GM06990 (cell line): Measurements from ENCODE around the gene HLTF.

Experiments used
- DNase-seq: peaks from one replicate; pipeline ENCODE4 v3.0.0-alpha.2; 2011; ENCODE audit not compliant: insufficient read length; ENCODE audit errors: extremely low read depth
- H3K27me3 ChIP-seq: replicated peaks from 2 replicates; pipeline ENCODE4 v1.6.0; 2011; ENCODE audit warnings: low read length; ENCODE audit not compliant: control insufficient read depth, insufficient read depth
- H3K36me3 ChIP-seq: 2 replicates; pipeline ENCODE4 v1.5.1; 2011; ENCODE audit warnings: low read length; ENCODE audit not compliant: control insufficient read depth, insufficient read depth
- H3K4me3 ChIP-seq: replicated peaks from 2 replicates; pipeline ENCODE4 v1.5.1; 2011; ENCODE audit warnings: low read depth, mild to moderate bottlenecking, control low read depth, low read length
- TF ChIP-seq, protein P1 (sequence below): IDR thresholded peaks from 2 replicates; pipeline ENCODE4 v1.5.1; 2011; ENCODE audit warnings: low read length, control low read depth, mild to moderate bottlenecking, inconsistent platforms; ENCODE audit not compliant: insufficient read depth, poor library complexity, severe bottlenecking

HLTF gene

DNA sequence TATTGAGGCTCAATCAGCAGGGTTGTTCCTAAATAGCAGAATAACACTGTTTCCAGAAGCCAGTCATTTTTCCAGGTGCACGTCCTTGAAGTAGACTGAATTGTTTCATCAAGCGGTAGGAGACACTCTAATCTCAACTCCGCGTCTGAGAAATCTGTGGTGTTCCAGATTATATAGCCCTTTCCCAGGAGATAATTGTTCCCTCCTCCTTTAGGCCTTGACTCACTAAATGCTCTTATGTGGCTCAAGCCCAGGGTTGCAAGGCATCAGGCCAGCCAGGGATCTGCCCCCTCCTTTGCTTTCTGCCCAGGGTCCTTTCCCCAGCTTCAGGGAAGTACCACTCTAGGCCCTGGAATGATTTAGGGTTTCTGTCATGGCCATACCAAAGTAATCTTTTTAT, 5.7 kb upstream of the HLTF start:
- no peaks in the 10 kb centered on the region for H3K36me3 ChIP-seq
- no peak overlapping the region for H3K4me3 ChIP-seq
- no peak for DNase-seq
- no peaks in the 10 kb centered on the region for H3K27me3 ChIP-seq
- TF ChIP-seq, protein P1, sequence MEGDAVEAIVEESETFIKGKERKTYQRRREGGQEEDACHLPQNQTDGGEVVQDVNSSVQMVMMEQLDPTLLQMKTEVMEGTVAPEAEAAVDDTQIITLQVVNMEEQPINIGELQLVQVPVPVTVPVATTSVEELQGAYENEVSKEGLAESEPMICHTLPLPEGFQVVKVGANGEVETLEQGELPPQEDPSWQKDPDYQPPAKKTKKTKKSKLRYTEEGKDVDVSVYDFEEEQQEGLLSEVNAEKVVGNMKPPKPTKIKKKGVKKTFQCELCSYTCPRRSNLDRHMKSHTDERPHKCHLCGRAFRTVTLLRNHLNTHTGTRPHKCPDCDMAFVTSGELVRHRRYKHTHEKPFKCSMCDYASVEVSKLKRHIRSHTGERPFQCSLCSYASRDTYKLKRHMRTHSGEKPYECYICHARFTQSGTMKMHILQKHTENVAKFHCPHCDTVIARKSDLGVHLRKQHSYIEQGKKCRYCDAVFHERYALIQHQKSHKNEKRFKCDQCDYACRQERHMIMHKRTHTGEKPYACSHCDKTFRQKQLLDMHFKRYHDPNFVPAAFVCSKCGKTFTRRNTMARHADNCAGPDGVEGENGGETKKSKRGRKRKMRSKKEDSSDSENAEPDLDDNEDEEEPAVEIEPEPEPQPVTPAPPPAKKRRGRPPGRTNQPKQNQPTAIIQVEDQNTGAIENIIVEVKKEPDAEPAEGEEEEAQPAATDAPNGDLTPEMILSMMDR: no peak

DNA sequence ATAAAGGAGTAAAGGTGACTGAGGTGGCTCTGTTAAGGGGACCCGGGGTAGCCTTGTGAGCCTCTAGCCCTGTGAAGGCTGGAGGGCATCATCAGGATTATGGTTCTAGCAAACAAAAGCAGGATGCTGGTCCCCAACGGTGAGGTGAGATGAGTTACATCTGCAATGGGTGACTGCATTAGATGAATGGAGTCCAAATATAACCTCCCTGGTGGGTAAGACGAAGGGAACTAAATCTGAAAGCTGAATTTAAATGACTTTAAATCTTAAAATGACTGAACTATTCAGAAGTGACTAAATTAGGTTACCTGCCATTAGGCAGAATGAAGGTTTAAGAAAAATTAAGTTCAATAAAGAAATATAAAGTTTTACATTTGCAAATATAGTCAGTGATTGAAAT, 4.6 kb upstream of the HLTF start:
- peak; percentile 41 for DNase-seq
- Histone ChIP-seq H3K4me3 (no peak overlapping the region), H3K36me3 (no peaks in the 10 kb centered on the region), H3K27me3 (no peaks in the 10 kb centered on the region)
- TF ChIP-seq, protein P1: no peak

DNA sequence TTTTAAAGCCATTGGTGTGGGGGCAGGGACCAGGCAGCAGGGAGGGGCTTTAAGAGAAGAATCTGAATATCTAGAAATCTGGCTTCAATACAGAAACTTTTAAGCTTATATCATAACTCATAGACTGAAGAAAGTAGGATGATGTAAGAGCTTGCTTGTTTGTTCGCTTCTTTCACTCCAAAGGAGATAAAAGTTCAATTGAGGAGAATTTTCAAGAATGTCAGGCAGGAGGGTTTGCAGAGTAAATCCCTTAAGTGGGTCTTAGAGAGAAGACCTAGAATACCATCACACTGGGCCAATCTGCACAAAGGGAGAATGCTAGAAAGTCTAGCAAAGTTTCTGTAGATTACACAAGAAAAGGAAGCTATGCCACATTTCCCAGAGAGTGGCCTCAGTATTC, 4.1 kb upstream of the HLTF start:
- DNase-seq: no peak
- TF ChIP-seq, protein P1: no peak
- Histone ChIP-seq H3K4me3 (no peak overlapping the region), H3K27me3 (no peaks in the 10 kb centered on the region), H3K36me3 (no peaks in the 10 kb centered on the region)

DNA sequence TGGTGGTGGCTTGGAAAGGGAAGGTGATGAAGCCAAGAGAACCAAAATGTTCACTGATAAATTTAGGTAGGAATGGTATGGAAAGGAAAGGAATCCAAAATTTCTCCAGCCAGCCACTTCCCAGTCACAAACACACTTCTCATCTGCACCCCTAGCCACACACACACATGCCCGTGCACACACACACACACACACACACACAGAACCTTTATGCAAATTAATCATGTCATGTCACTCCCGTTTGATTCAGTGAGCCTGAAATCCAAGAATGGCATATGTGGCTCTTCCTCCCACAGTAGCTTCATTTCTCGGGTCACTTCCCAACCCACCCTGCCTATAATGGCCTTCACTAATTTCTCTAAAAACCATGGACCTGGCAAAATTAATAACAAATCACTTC, 3.1 kb upstream of the HLTF start:
- no peak overlapping the region for H3K4me3 ChIP-seq

DNA sequence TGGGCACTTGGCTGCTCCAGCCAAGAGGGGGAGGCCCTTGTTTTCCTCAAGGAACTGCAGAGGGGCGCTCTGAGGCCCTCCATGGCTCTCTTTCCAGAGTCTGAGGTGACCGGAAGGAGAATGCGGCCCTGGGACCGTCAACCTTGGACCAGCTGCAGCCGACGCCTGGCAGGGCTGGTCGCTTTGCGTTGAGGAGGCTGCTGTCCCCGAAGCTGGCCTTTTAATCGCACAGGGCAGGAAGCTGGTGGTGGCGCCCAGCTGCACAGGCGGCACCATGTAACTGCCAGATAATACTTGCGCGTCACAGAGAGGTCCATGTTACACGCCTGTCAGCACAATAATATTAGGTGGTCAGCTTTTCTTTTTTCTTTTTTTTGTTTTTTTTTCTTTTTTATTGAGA, 875 bp upstream of the HLTF start:
- no peaks in the 10 kb centered on the region; the same call in 1 of the 2 replicates for H3K36me3 ChIP-seq
- H3K27me3 ChIP-seq: no peaks in the 10 kb centered on the region
- TF ChIP-seq, protein P1: no peak
- no peak for DNase-seq
- no peak overlapping the region for H3K4me3 ChIP-seq

More for the DNA sequence above, 3.1 kb upstream of the HLTF start:
- TF ChIP-seq, protein P1: no peak
- Histone ChIP-seq H3K36me3 (no peaks in the 10 kb centered on the region), H3K27me3 (no peaks in the 10 kb centered on the region)
- DNase-seq: peak; percentile 38

DNA sequence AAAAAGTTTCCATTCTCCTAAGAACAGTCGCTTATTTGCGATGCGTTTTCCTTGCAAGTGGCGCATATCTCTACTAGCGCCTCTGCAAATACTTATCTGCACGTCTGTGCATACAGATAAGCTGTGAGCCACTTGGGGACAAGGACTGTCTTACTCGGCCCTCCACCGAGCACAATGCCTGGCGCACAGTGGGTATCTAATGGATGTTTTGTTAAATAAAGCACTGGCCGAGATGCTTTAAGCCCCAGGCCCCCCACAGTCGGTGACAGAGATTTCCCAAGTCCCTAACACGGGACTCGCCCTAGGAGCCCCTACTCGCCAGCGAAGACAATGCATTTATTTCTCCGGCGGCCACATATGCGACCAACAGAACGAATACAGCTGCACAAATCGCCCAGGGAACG, 503 bp downstream of the HLTF start:
- DNase-seq: no peak
- TF ChIP-seq, protein P1: no peak
- H3K36me3 ChIP-seq: no peaks in the 10 kb centered on the region; the same call in 1 of the 2 replicates
- peak overlapping the region; percentile 91 for H3K4me3 ChIP-seq
- H3K27me3 ChIP-seq: no peaks in the 10 kb centered on the region
